ENCODE results near the gene FRMD1. TPM values are rescaled to one million over a fixed set of nuclear protein-coding genes. Genes with fewer than 3 reads are reported as not detected.

Gene FRMD1
- total RNA-seq, 1 experiment from 2014 or later, result not detected

DNA sequence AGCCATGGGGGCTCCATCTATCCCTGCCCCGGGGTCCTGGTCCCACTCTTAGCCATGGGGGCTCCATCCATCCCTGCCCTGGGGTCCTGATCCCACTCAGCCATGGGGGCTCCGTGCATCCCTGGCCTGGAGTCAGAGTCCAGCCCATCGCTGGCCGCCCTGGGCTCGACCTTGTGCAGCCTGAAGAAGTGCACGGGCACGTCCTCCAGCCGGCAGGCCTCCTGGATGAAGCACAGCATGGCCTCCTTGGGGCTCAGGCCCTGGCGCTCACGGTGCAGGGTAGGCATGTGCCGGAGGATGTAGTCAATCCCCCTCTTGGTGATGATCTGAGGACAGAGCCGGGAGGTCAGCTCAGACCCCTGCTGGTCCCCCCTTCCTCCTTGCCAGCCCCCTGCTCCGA lies 15.6 kb downstream of the FRMD1 start (continued):
- TF ChIP-seq, protein P1, sequence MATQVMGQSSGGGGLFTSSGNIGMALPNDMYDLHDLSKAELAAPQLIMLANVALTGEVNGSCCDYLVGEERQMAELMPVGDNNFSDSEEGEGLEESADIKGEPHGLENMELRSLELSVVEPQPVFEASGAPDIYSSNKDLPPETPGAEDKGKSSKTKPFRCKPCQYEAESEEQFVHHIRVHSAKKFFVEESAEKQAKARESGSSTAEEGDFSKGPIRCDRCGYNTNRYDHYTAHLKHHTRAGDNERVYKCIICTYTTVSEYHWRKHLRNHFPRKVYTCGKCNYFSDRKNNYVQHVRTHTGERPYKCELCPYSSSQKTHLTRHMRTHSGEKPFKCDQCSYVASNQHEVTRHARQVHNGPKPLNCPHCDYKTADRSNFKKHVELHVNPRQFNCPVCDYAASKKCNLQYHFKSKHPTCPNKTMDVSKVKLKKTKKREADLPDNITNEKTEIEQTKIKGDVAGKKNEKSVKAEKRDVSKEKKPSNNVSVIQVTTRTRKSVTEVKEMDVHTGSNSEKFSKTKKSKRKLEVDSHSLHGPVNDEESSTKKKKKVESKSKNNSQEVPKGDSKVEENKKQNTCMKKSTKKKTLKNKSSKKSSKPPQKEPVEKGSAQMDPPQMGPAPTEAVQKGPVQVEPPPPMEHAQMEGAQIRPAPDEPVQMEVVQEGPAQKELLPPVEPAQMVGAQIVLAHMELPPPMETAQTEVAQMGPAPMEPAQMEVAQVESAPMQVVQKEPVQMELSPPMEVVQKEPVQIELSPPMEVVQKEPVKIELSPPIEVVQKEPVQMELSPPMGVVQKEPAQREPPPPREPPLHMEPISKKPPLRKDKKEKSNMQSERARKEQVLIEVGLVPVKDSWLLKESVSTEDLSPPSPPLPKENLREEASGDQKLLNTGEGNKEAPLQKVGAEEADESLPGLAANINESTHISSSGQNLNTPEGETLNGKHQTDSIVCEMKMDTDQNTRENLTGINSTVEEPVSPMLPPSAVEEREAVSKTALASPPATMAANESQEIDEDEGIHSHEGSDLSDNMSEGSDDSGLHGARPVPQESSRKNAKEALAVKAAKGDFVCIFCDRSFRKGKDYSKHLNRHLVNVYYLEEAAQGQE (IDR thresholded peaks at IDR 0.05; ENCODE audit: low read depth), result no peak
- TF ChIP-seq, protein P2, sequence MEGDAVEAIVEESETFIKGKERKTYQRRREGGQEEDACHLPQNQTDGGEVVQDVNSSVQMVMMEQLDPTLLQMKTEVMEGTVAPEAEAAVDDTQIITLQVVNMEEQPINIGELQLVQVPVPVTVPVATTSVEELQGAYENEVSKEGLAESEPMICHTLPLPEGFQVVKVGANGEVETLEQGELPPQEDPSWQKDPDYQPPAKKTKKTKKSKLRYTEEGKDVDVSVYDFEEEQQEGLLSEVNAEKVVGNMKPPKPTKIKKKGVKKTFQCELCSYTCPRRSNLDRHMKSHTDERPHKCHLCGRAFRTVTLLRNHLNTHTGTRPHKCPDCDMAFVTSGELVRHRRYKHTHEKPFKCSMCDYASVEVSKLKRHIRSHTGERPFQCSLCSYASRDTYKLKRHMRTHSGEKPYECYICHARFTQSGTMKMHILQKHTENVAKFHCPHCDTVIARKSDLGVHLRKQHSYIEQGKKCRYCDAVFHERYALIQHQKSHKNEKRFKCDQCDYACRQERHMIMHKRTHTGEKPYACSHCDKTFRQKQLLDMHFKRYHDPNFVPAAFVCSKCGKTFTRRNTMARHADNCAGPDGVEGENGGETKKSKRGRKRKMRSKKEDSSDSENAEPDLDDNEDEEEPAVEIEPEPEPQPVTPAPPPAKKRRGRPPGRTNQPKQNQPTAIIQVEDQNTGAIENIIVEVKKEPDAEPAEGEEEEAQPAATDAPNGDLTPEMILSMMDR (IDR thresholded peaks at IDR 0.05 in 2 of 3, conservative IDR thresholded peaks at IDR 0.05 in 1 of 3; ENCODE audit: borderline replicate concordance in 1 of 3, insufficient read depth in 1 of 3, low read depth in 2 of 3, low read length in 2 of 3), result no peak
- TF ChIP-seq POLR2AphosphoS5 (IDR thresholded peaks at IDR 0.05; ENCODE audit: low read depth, low read length), result no peak
- TF ChIP-seq EZH2phosphoT487 (IDR thresholded peaks at IDR 0.05; ENCODE audit: borderline replicate concordance), result no peak
- TF ChIP-seq POLR2A (IDR thresholded peaks at IDR 0.05; ENCODE audit: borderline replicate concordance, extremely low read depth, insufficient read depth, insufficient read length), result no peak

DNA sequence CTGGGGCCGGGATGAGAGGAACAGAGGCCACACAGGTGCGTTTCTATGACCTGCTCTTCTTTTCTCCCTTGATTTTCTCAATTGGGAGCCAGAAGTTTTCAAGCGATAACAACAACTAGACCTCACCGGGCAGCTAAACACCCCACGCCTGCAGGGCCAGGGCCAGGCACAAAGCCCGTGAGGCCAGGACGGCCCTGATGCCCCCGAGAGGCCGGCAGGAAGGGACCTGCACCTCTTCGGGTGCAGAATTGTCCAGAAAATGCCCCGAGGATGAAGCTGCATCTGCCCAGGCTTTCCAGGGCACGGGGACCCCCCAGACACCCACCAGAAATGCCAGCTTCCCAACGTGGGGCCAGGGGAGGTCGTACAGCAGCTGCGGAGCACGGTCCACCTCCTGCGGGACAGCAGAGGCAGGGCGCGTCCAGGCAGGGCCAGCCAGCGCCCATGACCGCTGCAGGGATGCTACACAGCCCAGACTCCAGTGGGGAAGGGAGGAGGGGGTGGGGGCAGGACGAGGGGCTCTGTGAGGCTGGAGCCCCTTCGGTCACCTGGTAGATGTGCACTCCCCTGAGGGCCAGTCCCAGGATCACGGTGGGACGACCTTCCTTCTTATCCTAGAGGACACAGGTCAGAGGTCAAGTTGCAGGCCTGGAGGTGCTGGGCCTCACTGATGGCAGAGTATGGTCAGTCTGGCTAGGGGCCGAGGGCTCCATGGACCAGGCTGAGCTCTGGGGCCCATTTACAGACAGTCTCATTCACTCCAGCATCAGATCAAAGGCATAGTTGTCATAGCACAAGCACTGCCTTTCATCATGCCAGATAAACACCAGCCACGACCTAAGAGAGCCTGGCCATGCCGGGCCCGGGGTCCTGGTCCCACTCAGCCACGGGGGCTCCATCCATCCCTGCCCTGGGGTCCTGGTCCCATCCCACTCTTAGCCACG lies 16.4 kb downstream of the FRMD1 start:
- Histone ChIP-seq H3K9me2 (ENCODE audit: insufficient read depth) (no peaks in the 10 kb centered on the region), H3K9ac (ENCODE audit: low read length) (no peak overlapping the region), H4K20me1 (ENCODE audit: insufficient read depth) (no peaks in the 10 kb centered on the region), H3K27ac (ENCODE audit: low read depth, low read length) (no peak overlapping the region), H3K4me1 (ENCODE audit: control insufficient read depth in 1 of 2, insufficient read depth in 2 of 2, low read length in 2 of 2) (no peaks in the 10 kb centered on the region), H3K9me3 (ENCODE audit: control insufficient read depth in 1 of 2, insufficient read depth in 1 of 2, low read depth in 1 of 2, low read length in 2 of 2) (no peaks in the 10 kb centered on the region), H3K36me3 (ENCODE audit: control insufficient read depth in 1 of 2, insufficient read depth in 2 of 2, low read length in 2 of 2) (no peaks in the 10 kb centered on the region), H3K79me2 (ENCODE audit: insufficient read depth, low read length) (no peaks in the 10 kb centered on the region), H3K4me2 (ENCODE audit: low read length) (no peak overlapping the region), H3K27me3 (ENCODE audit: insufficient read depth, low read length) (no peaks in the 10 kb centered on the region), H2AFZ (ENCODE audit: low read depth, low read length, poor library complexity, severe bottlenecking) (no peak overlapping the region), H3K4me3 (replicated peaks in 1 of 2; ENCODE audit: low read depth in 1 of 2, low read length in 2 of 2) (no peak overlapping the region)
- intact Hi-C loops (cut with micrococcal nuclease), result no loop called here
- CTCF ChIA-PET, result no interaction called here
- RAD21 ChIA-PET (ENCODE audit: low non-redundant PET in 1 of 2, low total read pairs in 2 of 2, uncharacterized antibody in 2 of 2, unreplicated experiment in 2 of 2), result no interaction called here
- BruUV-seq (replicated peaks), result no TSS peak
- POLR2A ChIA-PET, result no interaction called here
- no peak for DNase-seq (ENCODE audit: low read depth, low spot score)
- no peak for ATAC-seq
- TF ChIP-seq SRF (IDR thresholded peaks at IDR 0.05; ENCODE audit: low read depth), result no peak
- no peak for TF ChIP-seq FOSL1 (IDR thresholded peaks at IDR 0.05; ENCODE audit: low read depth)
- TF ChIP-seq POLR2AphosphoS5 (IDR thresholded peaks at IDR 0.05; ENCODE audit: low read depth, low read length), result no peak
- no peak for TF ChIP-seq CBX3 (IDR thresholded peaks at IDR 0.05; ENCODE audit: low read depth)
- TF ChIP-seq, protein P2 (IDR thresholded peaks at IDR 0.05 in 2 of 3, conservative IDR thresholded peaks at IDR 0.05 in 1 of 3; ENCODE audit: borderline replicate concordance in 1 of 3, insufficient read depth in 1 of 3, low read depth in 2 of 3, low read length in 2 of 3), result no peak
- TF ChIP-seq RAD21 (IDR thresholded peaks at IDR 0.05; ENCODE audit: low read depth), result no peak
- no peak for TF ChIP-seq ELF1 (IDR thresholded peaks at IDR 0.05; ENCODE audit: borderline replicate concordance, low read depth)
- no peak for TF ChIP-seq EZH2 (IDR thresholded peaks at IDR 0.05)
- no peak for TF ChIP-seq SIN3A (IDR thresholded peaks at IDR 0.05; ENCODE audit: low read depth)
- no peak for TF ChIP-seq POLR2A (IDR thresholded peaks at IDR 0.05; ENCODE audit: borderline replicate concordance, extremely low read depth, insufficient read depth, insufficient read length)
- no peak for TF ChIP-seq CEBPB (IDR thresholded peaks at IDR 0.05; ENCODE audit: low read depth)
- TF ChIP-seq ZNF274 (IDR thresholded peaks at IDR 0.05; ENCODE audit: low read depth, low read length), result no peak

Data from HCT116 (cell line).